DOHH2 (cell line): ENCODE measurements around the gene TPO.
"Not testable (repeated sequence)": the region's sequence is repeated elsewhere in the genome, so short reads cannot be mapped to it uniquely, and the experiment has no call there.

ENCODE experiments used
- EZH2phosphoT487 ChIP-seq: fragments of 200-600 bp; sonication (generic); IDR thresholded peaks from 2 replicates; pipeline ENCODE4 v1.6.1; 2017; ENCODE audit warnings: borderline replicate concordance, mild to moderate bottlenecking, antibody characterized with exemption, low read length, moderate library complexity, mixed read lengths
- TF ChIP-seq, protein P1 (sequence below): fragments of 200-600 bp; sonication (generic); IDR thresholded peaks from one replicate; pipeline ENCODE4 v1.5.1; 2014; ENCODE audit warnings: antibody characterized with exemption, mild to moderate bottlenecking, low read depth, low read length; ENCODE audit not compliant: poor library complexity, severe bottlenecking

DNA sequence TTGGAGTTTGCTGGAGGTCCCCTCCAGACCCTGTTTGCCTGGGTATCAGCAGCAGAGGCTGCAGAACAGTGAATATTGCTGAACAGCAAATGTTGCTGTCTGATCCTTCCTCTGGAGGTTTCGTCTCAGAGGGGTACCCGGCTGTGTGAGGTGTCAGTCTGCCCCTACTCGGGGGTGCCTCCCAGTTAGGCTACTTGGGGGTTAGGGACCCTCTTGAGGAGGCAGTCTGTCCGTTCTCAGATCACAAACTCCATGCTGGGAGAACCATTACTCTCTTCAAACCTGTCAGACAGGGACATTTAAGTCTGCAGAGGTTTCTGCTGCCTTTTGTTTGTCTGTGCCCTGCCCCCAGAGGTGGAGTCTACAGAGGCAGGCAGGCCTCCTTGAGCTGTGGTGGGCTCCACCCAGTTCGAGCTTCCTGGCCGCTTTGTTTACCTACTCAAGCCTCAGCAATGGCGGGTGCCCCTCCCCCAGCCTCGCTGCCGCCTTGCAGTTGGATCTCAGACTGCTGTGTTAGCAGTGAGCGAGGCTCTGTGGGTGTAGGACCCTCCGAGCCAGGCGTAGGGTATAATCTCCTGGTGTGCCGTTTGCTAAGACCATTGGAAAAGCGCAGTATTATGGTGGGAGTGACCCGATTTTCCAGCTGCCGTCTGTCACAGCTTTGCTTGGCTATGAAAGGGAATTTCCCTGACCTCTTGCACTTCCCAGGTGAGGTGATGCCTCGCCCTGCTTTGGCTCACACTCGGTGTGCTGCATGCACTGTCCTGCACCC, 25.1 kb upstream of the TPO start:
- TF ChIP-seq, protein P1, sequence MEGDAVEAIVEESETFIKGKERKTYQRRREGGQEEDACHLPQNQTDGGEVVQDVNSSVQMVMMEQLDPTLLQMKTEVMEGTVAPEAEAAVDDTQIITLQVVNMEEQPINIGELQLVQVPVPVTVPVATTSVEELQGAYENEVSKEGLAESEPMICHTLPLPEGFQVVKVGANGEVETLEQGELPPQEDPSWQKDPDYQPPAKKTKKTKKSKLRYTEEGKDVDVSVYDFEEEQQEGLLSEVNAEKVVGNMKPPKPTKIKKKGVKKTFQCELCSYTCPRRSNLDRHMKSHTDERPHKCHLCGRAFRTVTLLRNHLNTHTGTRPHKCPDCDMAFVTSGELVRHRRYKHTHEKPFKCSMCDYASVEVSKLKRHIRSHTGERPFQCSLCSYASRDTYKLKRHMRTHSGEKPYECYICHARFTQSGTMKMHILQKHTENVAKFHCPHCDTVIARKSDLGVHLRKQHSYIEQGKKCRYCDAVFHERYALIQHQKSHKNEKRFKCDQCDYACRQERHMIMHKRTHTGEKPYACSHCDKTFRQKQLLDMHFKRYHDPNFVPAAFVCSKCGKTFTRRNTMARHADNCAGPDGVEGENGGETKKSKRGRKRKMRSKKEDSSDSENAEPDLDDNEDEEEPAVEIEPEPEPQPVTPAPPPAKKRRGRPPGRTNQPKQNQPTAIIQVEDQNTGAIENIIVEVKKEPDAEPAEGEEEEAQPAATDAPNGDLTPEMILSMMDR, result not testable (repeated sequence)
- not testable (repeated sequence) for TF ChIP-seq EZH2phosphoT487
